Testis (tissue), 2 donors: Measurements from ENCODE around the gene GCC1.

ENCODE experiments used
- POLR2A ChIP-seq: fragments of 450-650 bp; IDR thresholded peaks from one replicate; pipeline ENCODE4 v1.6.1; 2017; ENCODE audit warnings: antibody characterized with exemption, mild to moderate bottlenecking, moderate library complexity
- TF ChIP-seq, protein P1 (sequence below), 3 experiments: fragments of 450-650 bp in 2 of 3; fragments of 200-600 bp in 1 of 3; sonication (generic) in 1 of 3; IDR thresholded peaks; one replicate each; pipeline ENCODE4 v1.5.1; 2016 to 2019; ENCODE audit warnings: antibody characterized with exemption in 3 of 3, mild to moderate bottlenecking in 2 of 3, moderate library complexity in 1 of 3

DNA sequence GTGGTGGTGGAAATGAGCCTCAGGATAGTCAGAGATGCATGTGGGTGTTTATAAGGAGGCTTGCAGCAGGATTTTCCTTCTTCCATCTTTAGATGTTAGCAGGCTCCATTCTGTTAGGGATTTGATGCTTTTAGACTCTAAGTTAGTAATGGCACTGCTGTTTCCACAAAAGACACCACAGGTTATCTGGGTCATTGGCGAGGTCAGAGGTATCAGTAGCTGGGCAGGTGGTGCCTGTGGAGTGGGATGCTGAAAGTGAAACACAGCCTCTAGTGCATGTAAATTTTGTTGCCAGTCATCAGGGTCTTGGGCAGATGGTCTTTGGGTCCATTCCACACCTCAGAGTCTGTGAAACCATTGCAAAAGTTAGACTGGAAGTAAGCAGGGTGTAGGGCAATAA lies 33.4 kb upstream of the GCC1 start:
- TF ChIP-seq POLR2A, result no peak
- TF ChIP-seq, protein P1, sequence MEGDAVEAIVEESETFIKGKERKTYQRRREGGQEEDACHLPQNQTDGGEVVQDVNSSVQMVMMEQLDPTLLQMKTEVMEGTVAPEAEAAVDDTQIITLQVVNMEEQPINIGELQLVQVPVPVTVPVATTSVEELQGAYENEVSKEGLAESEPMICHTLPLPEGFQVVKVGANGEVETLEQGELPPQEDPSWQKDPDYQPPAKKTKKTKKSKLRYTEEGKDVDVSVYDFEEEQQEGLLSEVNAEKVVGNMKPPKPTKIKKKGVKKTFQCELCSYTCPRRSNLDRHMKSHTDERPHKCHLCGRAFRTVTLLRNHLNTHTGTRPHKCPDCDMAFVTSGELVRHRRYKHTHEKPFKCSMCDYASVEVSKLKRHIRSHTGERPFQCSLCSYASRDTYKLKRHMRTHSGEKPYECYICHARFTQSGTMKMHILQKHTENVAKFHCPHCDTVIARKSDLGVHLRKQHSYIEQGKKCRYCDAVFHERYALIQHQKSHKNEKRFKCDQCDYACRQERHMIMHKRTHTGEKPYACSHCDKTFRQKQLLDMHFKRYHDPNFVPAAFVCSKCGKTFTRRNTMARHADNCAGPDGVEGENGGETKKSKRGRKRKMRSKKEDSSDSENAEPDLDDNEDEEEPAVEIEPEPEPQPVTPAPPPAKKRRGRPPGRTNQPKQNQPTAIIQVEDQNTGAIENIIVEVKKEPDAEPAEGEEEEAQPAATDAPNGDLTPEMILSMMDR (IDR thresholded peaks at IDR 0.05), result no peak
